ENCODE data around the gene DPP4. TPM values are rescaled to one million over a fixed set of nuclear protein-coding genes. Genes with fewer than 3 reads are reported as not detected.
"Not testable (repeated sequence)": the region's sequence is repeated elsewhere in the genome, so short reads cannot be mapped to it uniquely, and the experiment has no call there.

Gene DPP4
- polyA plus RNA-seq, 3 donors from 2014 or later: 2.5 to 6.0 (median 4.3) TPM

DNA sequence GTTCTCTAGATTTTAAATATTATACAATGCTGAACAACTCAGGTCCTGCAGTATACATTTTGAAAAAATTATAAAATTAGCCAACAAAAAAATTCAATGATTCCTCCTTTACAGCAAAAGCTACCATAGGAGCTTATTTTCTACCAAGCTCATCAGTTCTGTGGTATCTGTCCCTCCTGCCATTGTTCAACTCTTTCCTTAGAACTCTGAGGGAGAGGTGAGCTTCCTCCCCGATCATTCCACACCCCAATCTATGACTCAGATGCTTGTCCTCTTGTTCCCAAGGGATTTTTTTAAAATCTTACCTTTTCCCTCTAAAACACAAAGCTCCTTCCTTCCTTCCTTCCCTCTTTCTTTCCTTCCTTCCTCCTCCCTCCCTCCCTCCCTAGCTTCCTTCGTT, 13.5 kb downstream of the DPP4 start:
- DNase-seq: no peak
- Mint-ChIP-seq H3K4me3 (no peak overlapping the region), H3K27ac (no peak overlapping the region), H3K36me3 (peaks cover 0 to 5% (median 0%) of the 10 kb centered on the region in 3 donors), H3K9me3 (peaks cover 0 to 10% (median under 1%) of the 10 kb centered on the region in 6 donors), H3K27me3 (ENCODE audit: low read depth in 3 of 3) (peaks cover 0 to 1% (median 0%) of the 10 kb centered on the region in 3 donors), H3K4me1 (no peaks in the 10 kb centered on the region)

DNA sequence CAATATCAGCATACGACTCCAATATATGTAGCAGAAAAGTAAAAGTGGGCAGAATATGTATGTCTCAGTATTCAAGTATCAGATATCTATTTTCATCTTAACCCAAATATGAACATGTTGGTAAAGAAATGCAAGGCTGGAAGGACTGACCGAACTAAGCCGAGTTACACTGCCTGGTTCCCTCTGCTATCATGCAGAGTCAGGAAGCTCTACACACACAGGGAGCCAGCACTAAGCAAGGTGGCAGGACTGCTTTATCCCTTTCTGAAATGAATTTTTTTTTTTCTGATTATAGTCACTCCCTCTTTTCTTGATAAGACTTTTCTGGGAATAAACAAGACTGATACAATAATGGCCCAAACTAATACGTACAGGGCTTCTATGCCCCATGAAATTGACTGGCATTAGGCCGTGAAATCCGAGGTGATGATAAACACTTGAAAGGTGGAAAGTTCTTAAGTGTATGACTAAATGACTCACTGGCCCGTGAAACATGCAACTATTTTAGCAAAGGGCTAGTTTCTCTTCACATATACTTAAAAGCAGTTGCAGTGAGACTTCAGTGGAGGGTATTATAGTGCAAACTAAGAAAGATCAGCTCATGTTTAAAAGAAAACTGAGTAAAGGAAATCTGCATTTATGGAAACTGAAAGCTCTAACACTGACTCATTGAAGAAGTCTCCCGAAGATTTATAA, 14.9 kb downstream of the DPP4 start:
- no peaks in the 10 kb centered on the region for H3K27me3 Mint-ChIP-seq (ENCODE audit: low read depth in 3 of 3)
- no peaks in the 10 kb centered on the region for H3K4me1 Mint-ChIP-seq
- no peak for DNase-seq
- H3K27ac Mint-ChIP-seq: peak overlapping the region in 1 of 6 donors; percentile 43
- peak overlapping the region in 1 of 5 donors; percentile 70 for H3K4me3 Mint-ChIP-seq
- H3K36me3 Mint-ChIP-seq: peaks cover 0 to 5% (median 0%) of the 10 kb centered on the region in 3 donors
- H3K9me3 Mint-ChIP-seq: peaks cover 0 to 10% (median under 1%) of the 10 kb centered on the region in 6 donors

DNA sequence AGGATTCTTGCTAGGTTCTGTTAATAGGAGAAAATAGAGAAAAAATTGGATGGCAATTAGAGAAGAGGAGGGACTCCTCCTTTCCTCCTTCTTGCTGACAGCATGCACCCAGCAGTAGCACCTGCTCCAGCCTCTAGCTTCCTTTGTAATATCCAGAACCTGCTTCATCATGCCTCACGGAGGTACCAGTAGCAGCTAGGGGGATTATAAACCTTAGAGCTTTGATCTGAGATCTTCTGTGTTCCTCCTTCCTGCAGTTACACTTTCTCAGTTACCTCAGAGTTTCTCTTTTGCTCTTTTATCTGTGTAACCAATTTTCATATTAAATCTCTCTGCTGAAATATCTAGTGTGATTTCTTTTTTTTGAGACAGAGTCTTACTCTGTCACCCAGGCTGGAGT, 16.6 kb downstream of the DPP4 start:
- H3K36me3 Mint-ChIP-seq: peaks cover 0 to 5% (median 0%) of the 10 kb centered on the region in 3 donors
- H3K27ac Mint-ChIP-seq: no peak overlapping the region

DNA sequence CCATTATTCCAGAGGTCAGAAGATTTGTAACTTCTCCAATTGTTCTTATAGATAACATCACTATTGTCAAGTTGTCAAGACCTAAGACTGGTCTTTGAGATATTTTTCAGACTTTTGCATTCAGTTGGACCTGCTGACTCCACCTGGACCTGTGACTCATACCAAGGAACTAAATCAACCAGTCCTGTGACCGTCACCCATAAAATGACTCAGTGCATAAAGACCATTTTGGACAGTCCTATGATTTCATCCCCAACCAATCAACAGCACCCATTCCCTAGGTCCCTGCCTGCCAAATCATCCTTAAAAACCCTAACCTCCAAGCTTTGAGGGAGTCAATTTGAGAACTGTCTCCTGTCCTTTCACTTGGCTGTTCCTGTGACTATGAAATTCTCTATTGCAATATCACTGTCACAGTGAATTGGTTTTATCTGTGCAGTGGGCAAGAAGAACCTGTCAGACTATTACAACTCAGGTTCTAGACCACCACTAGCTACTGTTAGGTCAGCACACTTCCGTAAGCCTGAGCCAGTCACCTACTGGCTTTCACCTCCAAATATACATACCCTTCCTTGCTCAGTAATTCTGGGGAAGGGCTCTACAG, 17.1 kb downstream of the DPP4 start:
- DNase-seq: no peak
- H3K27me3 Mint-ChIP-seq (ENCODE audit: low read depth in 3 of 3): no peaks in the 10 kb centered on the region
- no peak overlapping the region for H3K4me3 Mint-ChIP-seq
- H3K4me1 Mint-ChIP-seq: no peaks in the 10 kb centered on the region
- H3K36me3 Mint-ChIP-seq: peaks cover 0 to 5% (median 0%) of the 10 kb centered on the region in 3 donors
- peaks cover 0 to 10% (median under 1%) of the 10 kb centered on the region in 6 donors for H3K9me3 Mint-ChIP-seq
- no peak overlapping the region for H3K27ac Mint-ChIP-seq

More for the DNA sequence above, 16.6 kb downstream of the DPP4 start:
- no peak for DNase-seq
- Mint-ChIP-seq H3K9me3 (peaks cover 0 to 10% (median under 1%) of the 10 kb centered on the region in 6 donors), H3K4me1 (no peaks in the 10 kb centered on the region), H3K4me3 (no peak overlapping the region), H3K27me3 (ENCODE audit: low read depth in 3 of 3) (no peaks in the 10 kb centered on the region)

DNA sequence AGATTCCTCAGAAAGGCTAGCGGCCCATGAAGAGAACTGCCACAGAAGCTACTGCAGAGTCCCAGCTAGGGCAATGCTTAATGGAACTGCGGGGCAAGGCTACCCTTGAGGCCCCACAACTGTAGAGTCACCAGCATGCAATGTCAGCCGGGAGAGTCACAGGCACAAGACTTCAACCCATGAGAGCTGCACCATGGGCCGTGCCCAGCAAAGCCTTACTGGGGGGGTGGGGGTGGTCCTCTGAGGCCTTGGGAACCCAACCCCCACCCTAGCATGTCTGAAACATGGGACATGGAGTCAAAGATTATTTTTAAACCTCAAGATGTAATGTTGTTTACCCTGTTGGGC, 20.2 kb downstream of the DPP4 start:
- Mint-ChIP-seq H3K27ac (no peak overlapping the region), H3K9me3 (peaks cover 0 to 10% (median under 1%) of the 10 kb centered on the region in 6 donors), H3K4me1 (no peaks in the 10 kb centered on the region), H3K27me3 (ENCODE audit: low read depth in 3 of 3) (no peaks in the 10 kb centered on the region), H3K36me3 (peaks cover 0 to 5% (median 0%) of the 10 kb centered on the region in 3 donors), H3K4me3 (no peak overlapping the region)
- DNase-seq: no peak

DNA sequence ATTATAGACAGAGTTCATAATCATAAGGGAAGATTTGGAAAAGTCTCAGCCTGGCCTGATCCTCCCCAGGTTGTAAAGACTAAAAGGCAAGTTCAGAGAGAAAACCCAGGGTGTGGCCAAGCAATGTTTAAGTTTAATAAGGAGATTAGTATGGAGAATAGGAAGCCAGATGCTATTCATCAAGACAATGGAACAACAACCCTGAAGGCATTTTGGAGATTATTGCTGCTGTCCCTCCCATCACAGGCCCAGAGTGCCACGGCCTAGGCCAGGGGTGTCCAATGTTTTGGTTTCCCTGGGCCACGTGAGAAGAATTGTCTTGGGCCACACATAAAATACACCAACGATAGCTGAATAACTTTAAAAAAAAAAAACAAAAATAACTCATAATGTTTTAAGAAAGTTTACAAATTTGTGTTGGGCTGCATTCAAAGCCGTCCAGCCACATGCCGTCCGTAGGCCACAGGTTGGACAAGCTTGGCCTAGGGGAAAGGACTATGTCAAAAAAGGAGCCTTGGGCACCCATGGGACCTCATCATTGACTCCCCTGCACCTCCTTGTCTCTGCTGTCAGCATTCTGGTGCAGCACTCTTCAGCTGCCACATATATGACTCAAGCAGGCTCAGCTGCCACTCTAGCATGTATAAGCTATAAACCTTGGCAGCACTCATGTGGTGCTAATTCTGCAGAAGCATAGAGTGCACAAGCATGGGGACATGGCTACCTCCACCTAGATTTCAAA, 20.8 kb downstream of the DPP4 start:
- H3K36me3 Mint-ChIP-seq: peaks cover 0 to 5% (median 0%) of the 10 kb centered on the region in 3 donors
- no peak overlapping the region for H3K4me3 Mint-ChIP-seq
- H3K27me3 Mint-ChIP-seq (ENCODE audit: low read depth in 3 of 3): no peaks in the 10 kb centered on the region
- no peak overlapping the region for H3K27ac Mint-ChIP-seq
- H3K9me3 Mint-ChIP-seq: peaks cover 0 to 10% (median under 1%) of the 10 kb centered on the region in 6 donors
- no peaks in the 10 kb centered on the region for H3K4me1 Mint-ChIP-seq
- DNase-seq: no peak

DNA sequence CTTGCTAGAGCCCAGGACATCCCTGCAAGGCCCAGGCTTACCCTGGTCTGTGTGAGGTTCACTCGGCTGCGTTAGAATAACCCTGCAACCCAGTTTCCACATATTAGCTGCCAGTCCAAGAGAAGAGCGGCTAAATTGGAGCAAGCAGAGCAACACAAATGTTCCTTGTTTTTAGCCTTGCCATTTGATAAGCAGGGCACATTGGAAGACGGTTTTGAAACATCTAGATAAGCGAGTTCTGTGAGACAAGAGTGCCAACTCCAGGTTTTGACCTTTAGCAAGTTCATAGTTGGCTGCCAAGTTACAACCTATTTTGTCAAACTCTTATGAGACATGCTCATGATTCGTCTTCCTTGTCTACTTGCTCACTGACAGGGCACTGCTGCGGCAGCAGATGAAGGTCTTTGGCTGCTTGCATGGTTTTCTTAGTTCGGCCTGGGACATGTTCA, 23.5 kb downstream of the DPP4 start:
- DNase-seq: no peak
- no peak overlapping the region for H3K4me3 Mint-ChIP-seq
- no peaks in the 10 kb centered on the region for H3K36me3 Mint-ChIP-seq
- H3K4me1 Mint-ChIP-seq: no peaks in the 10 kb centered on the region
- no peak overlapping the region for H3K27ac Mint-ChIP-seq
- H3K27me3 Mint-ChIP-seq (ENCODE audit: low read depth in 3 of 3): no peaks in the 10 kb centered on the region
- H3K9me3 Mint-ChIP-seq: peaks cover 0 to 4% (median 0%) of the 10 kb centered on the region in 6 donors

DNA sequence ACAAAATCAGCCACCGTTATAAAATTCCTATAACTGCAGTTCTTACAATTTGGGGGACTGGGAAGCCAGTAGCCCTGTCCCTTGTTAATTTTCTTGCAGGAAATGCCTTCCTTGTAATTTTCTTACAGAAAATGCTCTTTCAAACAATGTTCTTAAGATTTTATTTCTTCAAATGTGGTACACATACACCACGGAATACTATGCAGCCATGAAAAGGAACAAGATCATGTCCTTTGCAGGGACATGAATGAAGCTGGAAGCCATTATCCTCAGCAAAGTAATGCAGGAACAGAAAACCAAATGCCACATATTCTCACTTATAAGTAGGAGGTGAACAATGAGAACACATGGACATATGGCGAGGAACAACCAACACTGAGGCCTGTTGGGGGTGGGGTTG, 24.9 kb downstream of the DPP4 start:
- DNase-seq; H3K36me3 Mint-ChIP-seq; H3K9me3 Mint-ChIP-seq; H3K4me3 Mint-ChIP-seq; H3K27me3 Mint-ChIP-seq (ENCODE audit: low read depth in 3 of 3); H3K27ac Mint-ChIP-seq; H3K4me1 Mint-ChIP-seq: not testable (repeated sequence)

DNA sequence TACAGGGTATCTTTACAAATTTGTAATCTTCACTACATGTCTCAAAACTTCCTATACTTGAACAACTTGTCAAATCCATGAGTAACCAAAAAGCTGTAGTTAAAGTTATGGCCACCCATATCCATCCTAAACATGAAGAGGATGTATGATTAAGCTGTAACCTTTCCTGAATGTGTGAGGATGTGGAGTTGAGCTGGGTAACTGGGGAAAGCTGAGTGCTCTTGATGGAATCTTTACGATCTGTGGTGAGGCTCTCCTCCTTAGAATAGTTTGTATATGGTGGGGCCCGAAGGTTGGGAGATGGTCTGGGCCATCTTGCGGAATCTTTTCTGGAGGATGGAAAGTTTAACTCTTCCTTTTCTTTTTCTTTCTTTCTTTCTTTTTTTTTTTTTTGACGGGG, 29.4 kb downstream of the DPP4 start:
- no peak for DNase-seq
- Mint-ChIP-seq H3K36me3 (peaks cover 0 to 7% (median 0%) of the 10 kb centered on the region in 3 donors), H3K9me3 (peaks cover 0 to 4% (median 0%) of the 10 kb centered on the region in 6 donors), H3K27me3 (ENCODE audit: low read depth in 3 of 3) (no peaks in the 10 kb centered on the region), H3K4me1 (no peaks in the 10 kb centered on the region), H3K27ac (no peak overlapping the region), H3K4me3 (no peak overlapping the region)

DNA sequence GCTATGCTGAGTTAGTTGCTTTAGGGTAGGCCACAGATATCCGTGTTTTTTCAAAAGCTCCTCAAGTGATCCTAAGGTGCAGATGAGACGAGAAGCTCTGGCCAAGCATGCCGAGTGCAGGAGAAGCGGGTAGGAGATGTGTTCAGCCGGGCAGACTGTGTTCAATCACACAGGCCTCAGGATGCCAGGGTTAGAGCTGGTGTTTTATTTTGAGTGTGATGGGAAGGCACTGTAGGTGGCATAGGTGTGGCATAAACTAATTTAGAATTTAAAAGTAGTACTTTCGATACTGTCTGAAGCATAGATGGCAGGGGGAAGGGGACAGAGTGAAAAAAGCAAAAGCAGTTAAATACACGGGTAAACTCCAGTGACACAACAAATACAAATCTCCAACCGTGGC, 30.9 kb downstream of the DPP4 start:
- Mint-ChIP-seq H3K9me3 (no peaks in the 10 kb centered on the region), H3K4me1 (no peaks in the 10 kb centered on the region), H3K27me3 (ENCODE audit: low read depth in 3 of 3) (no peaks in the 10 kb centered on the region), H3K4me3 (no peak overlapping the region), H3K27ac (no peak overlapping the region), H3K36me3 (peaks cover 0 to 7% (median 5%) of the 10 kb centered on the region in 3 donors)
- DNase-seq: no peak

DNA sequence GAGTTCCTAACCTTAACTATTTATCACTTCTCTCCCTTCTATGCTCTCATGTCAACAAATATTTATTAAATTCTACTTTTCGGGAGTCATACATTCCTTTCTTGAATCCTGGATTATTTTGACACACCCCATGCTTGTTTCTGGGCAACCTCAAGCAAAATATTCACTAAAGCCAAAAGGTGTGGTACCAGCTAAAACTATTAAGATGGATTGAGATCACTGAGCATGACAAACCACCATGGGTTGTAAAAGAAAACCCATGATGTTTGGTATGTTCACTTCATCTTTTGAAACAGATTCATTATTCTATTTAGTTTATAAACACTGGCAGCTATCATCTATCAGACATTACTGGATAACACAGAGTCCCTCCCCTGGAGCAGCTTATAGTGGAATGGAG, 32.5 kb downstream of the DPP4 start:
- H3K27ac Mint-ChIP-seq: no peak overlapping the region
- peaks cover 0 to 7% (median 5%) of the 10 kb centered on the region in 3 donors for H3K36me3 Mint-ChIP-seq
- no peak overlapping the region for H3K4me3 Mint-ChIP-seq
- no peaks in the 10 kb centered on the region for H3K9me3 Mint-ChIP-seq
- H3K4me1 Mint-ChIP-seq: no peaks in the 10 kb centered on the region
- no peaks in the 10 kb centered on the region for H3K27me3 Mint-ChIP-seq (ENCODE audit: low read depth in 3 of 3)
- no peak for DNase-seq

DNA sequence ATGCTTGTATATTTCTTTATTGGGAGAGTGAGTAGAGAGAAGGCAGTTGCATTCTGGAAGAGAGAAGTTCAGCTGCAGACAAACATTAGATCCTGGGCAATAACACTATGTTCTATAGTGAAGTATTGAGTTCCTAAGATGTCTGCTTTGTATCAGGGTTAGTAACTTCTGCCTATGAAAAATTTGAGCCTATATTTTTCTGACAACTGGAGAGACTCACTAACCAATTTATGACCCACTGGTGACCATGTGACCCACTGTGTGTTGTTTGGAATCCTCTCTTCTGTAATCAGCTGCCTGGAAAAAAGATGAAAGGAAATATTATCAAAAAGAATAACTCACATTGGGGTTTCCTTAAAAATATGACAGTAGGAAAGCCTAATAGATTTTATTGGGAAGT, 35.3 kb downstream of the DPP4 start:
- no peaks in the 10 kb centered on the region for H3K4me1 Mint-ChIP-seq
- peaks cover 0 to 7% (median 5%) of the 10 kb centered on the region in 3 donors for H3K36me3 Mint-ChIP-seq
- H3K4me3 Mint-ChIP-seq: no peak overlapping the region
- no peak overlapping the region for H3K27ac Mint-ChIP-seq
- no peaks in the 10 kb centered on the region for H3K27me3 Mint-ChIP-seq (ENCODE audit: low read depth in 3 of 3)
- H3K9me3 Mint-ChIP-seq: no peaks in the 10 kb centered on the region
- DNase-seq: no peak

DNA sequence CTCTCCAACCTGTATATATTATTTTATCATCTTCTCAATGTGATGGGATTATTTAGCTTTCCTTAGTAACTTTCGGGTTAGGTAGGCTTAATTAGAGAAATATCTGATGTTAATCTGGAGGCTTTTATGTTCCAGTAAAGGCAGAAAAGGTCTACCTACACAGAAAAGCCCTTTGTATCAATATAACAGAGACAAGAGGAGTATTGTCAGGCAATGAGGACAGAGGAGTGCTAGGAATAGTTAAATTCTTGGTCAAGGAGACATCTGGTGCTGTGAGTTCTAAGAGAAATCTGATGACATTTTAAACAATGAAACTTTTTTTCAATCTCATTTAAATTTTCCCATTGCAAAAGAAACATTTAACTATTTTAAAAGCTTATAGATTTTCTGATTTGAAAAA, 36.1 kb downstream of the DPP4 start:
- no peak overlapping the region for H3K27ac Mint-ChIP-seq
- H3K9me3 Mint-ChIP-seq: peaks cover 0 to 2% (median 0%) of the 10 kb centered on the region in 6 donors
- no peak overlapping the region for H3K4me3 Mint-ChIP-seq
- H3K4me1 Mint-ChIP-seq: no peaks in the 10 kb centered on the region
- peaks cover 0 to 5% (median 4%) of the 10 kb centered on the region in 3 donors for H3K36me3 Mint-ChIP-seq
- H3K27me3 Mint-ChIP-seq (ENCODE audit: low read depth in 3 of 3): peaks cover 0 to 2% (median 0%) of the 10 kb centered on the region in 3 donors
- DNase-seq: no peak

All from immature natural killer cell (primary cell).